KMS-11 (cell line): ENCODE results near the gene TDRD6.

Experiments
- H2AFZ ChIP-seq: fragments of 200-600 bp; sonication (generic); 2 replicates; pipeline ENCODE4 v1.6.1; 2016; ENCODE audit warnings: antibody characterized with exemption, mixed run types, low read depth
- H3K27ac ChIP-seq: fragments of 200-600 bp; sonication (generic); 2 replicates; pipeline ENCODE4 v1.6.1; 2016; ENCODE audit warnings: mild to moderate bottlenecking, mixed run types
- H3K27me3 ChIP-seq: fragments of 200-600 bp; sonication (generic); 2 replicates; pipeline ENCODE4 v1.6.1; 2017; ENCODE audit warnings: mild to moderate bottlenecking, low read depth, mixed run types, moderate library complexity; ENCODE audit not compliant: insufficient read depth
- H3K36me3 ChIP-seq: fragments of 200-600 bp; sonication (generic); 2 replicates; pipeline ENCODE4 v1.6.1; 2017; ENCODE audit warnings: mild to moderate bottlenecking, mixed run types; ENCODE audit not compliant: insufficient read depth
- H3K4me1 ChIP-seq: fragments of 200-600 bp; sonication (generic); 2 replicates; pipeline ENCODE4 v1.6.1; 2016; ENCODE audit warnings: mild to moderate bottlenecking, low read depth, mixed run types; ENCODE audit not compliant: poor library complexity, severe bottlenecking
- H3K4me2 ChIP-seq: fragments of 200-600 bp; sonication (generic); 2 replicates; pipeline ENCODE4 v1.7.0; 2016; ENCODE audit warnings: mild to moderate bottlenecking, mixed run types
- H3K4me3 ChIP-seq: fragments of 200-600 bp; sonication (generic); IDR thresholded peaks from 2 replicates; pipeline ENCODE4 v1.6.1; 2017; ENCODE audit warnings: low read depth, low read length, mixed read lengths; ENCODE audit not compliant: insufficient read depth
- H3K79me2 ChIP-seq: fragments of 200-600 bp; sonication (generic); 2 replicates; pipeline ENCODE4 v1.6.1; 2016; ENCODE audit warnings: low read depth, mixed run types; ENCODE audit not compliant: insufficient read depth
- H3K9ac ChIP-seq: fragments of 200-600 bp; sonication (generic); 2 replicates; pipeline ENCODE4 v1.6.1; 2016; ENCODE audit warnings: mild to moderate bottlenecking, mixed run types
- H4K20me1 ChIP-seq: fragments of 200-600 bp; sonication (generic); 2 replicates; pipeline ENCODE4 v1.6.1; 2016; ENCODE audit warnings: mild to moderate bottlenecking, mixed run types; ENCODE audit not compliant: insufficient read depth
- TF ChIP-seq, protein P1 (sequence below): fragments of 200-600 bp; sonication (generic); conservative IDR thresholded peaks from 2 replicates; pipeline ENCODE4 v1.6.1; 2017; ENCODE audit warnings: low read depth, mild to moderate bottlenecking, antibody characterized with exemption, low read length, moderate library complexity, mixed read lengths

Gene TDRD6

DNA sequence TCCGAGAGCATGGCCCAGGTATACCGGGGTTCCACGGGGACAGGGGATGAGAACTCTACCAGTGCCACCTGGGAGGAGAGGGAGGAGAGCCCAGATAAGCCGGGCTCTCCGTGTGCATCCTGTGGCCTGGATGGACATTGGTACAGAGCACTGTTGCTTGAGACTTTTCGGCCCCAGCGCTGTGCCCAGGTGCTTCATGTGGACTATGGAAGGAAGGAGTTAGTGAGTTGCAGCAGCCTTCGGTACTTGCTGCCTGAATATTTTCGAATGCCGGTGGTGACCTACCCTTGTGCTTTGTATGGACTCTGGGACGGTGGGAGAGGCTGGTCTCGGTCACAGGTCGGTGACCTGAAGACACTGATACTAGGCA lies 1.3 kb downstream of the TDRD6 start:
- TF ChIP-seq, protein P1, sequence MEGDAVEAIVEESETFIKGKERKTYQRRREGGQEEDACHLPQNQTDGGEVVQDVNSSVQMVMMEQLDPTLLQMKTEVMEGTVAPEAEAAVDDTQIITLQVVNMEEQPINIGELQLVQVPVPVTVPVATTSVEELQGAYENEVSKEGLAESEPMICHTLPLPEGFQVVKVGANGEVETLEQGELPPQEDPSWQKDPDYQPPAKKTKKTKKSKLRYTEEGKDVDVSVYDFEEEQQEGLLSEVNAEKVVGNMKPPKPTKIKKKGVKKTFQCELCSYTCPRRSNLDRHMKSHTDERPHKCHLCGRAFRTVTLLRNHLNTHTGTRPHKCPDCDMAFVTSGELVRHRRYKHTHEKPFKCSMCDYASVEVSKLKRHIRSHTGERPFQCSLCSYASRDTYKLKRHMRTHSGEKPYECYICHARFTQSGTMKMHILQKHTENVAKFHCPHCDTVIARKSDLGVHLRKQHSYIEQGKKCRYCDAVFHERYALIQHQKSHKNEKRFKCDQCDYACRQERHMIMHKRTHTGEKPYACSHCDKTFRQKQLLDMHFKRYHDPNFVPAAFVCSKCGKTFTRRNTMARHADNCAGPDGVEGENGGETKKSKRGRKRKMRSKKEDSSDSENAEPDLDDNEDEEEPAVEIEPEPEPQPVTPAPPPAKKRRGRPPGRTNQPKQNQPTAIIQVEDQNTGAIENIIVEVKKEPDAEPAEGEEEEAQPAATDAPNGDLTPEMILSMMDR = no peak
- Histone ChIP-seq H3K4me2 (no peak overlapping the region), H3K79me2 (no peaks in the 10 kb centered on the region), H3K27me3 (no peaks in the 10 kb centered on the region), H3K27ac (no peak overlapping the region), H3K36me3 (no peaks in the 10 kb centered on the region), H4K20me1 (no peaks in the 10 kb centered on the region), H2AFZ (no peak overlapping the region), H3K9ac (no peak overlapping the region), H3K4me3 (no peak overlapping the region), H3K4me1 (no peaks in the 10 kb centered on the region)

DNA sequence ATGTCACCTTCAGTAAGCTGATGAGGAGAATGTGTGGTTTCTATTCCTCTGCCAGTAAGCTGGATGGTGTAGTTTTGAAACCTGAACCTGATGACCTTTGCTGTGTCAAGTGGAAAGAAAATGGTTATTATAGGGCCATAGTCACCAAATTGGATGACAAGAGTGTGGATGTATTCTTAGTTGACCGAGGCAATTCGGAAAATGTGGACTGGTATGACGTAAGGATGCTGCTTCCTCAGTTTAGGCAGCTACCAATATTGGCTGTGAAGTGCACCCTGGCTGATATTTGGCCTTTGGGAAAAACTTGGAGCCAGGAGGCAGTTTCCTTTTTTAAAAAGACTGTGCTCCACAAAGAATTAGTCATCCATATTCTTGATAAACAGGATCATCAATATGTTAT lies 2.0 kb downstream of the TDRD6 start:
- Histone ChIP-seq H3K4me2 (no peak overlapping the region), H3K27ac (no peak overlapping the region), H3K9ac (no peak overlapping the region), H4K20me1 (no peaks in the 10 kb centered on the region), H2AFZ (no peak overlapping the region), H3K27me3 (no peaks in the 10 kb centered on the region), H3K4me1 (no peaks in the 10 kb centered on the region), H3K36me3 (no peaks in the 10 kb centered on the region), H3K79me2 (no peaks in the 10 kb centered on the region), H3K4me3 (no peak overlapping the region)
- TF ChIP-seq, protein P1 = no peak

DNA sequence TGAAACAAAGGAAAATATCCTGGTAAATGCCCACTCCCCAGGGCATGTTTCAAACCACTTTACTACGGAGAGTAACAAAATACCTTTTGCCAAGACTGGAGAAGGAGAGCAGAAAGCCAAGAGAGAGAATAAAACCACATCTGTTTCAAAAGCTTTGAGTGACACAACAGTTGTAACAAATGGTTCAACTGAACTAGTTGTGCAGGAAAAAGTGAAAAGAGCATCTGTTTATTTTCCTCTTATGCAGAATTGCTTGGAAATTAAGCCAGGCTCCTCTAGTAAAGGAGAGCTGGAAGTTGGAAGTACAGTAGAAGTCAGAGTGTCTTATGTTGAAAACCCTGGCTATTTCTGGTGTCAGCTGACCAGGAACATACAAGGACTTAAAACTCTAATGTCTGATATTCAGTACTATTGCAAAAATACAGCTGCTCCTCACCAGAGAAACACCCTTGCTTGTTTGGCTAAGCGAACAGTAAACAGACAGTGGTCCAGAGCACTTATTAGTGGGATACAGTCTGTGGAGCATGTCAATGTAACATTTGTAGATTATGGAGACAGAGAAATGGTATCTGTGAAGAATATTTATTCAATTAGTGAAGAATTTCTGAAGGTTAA lies 2.6 kb downstream of the TDRD6 start:
- Histone ChIP-seq H3K4me2 (no peak overlapping the region), H3K27ac (no peak overlapping the region), H3K27me3 (no peaks in the 10 kb centered on the region), H3K79me2 (no peaks in the 10 kb centered on the region), H3K4me3 (no peak overlapping the region), H2AFZ (no peak overlapping the region), H3K9ac (no peak overlapping the region), H3K36me3 (no peaks in the 10 kb centered on the region), H3K4me1 (no peaks in the 10 kb centered on the region), H4K20me1 (no peaks in the 10 kb centered on the region)
- TF ChIP-seq, protein P1 = no peak

DNA sequence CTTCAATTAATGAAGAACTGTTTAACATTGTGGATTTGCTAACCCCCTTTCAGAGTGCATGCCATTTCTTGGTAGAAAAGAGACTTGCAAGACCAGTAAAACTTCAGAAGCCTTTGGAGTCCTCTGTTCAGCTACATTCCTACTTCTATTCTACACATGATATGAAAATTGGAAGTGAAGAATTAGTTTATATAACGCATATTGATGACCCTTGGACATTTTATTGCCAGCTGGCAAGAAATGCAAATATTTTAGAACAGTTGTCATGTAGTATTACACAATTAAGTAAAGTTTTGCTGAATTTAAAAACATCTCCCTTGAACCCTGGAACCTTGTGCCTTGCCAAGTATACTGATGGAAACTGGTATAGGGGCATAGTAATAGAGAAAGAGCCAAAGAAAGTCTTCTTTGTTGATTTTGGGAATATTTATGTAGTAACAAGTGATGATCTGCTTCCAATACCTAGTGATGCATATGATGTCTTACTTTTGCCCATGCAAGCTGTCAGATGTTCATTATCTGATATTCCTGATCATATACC lies 3.3 kb downstream of the TDRD6 start:
- H3K9ac ChIP-seq = no peak overlapping the region
- no peaks in the 10 kb centered on the region for H4K20me1 ChIP-seq
- H2AFZ ChIP-seq = no peak overlapping the region
- no peak overlapping the region for H3K27ac ChIP-seq
- TF ChIP-seq, protein P1 = no peak
- no peaks in the 10 kb centered on the region for H3K79me2 ChIP-seq
- H3K4me3 ChIP-seq = no peak overlapping the region
- H3K4me1 ChIP-seq = no peaks in the 10 kb centered on the region
- no peak overlapping the region for H3K4me2 ChIP-seq
- no peaks in the 10 kb centered on the region for H3K27me3 ChIP-seq
- H3K36me3 ChIP-seq = no peaks in the 10 kb centered on the region
